Gastroesophageal sphincter (tissue), 3 donors: ENCODE data around the gene MAMSTR.

Experiments used
- EP300 ChIP-seq: sonication (generic); formaldehyde crosslinking; IDR thresholded peaks from one replicate; pipeline ENCODE4 v1.6.1; 2017; ENCODE audit warnings: antibody characterized with exemption, mild to moderate bottlenecking
- POLR2A ChIP-seq, 2 donors: fragments of 450-650 bp; IDR thresholded peaks; one replicate each; pipeline ENCODE4 v1.6.1; 2017; ENCODE audit warnings: antibody characterized with exemption in 2 of 2, mild to moderate bottlenecking in 2 of 2, moderate library complexity in 1 of 2
- TF ChIP-seq, protein P1 (sequence below), 4 experiments: fragments of 200-600 bp in 2 of 4; fragments of 450-650 bp in 2 of 4; sonication (generic) in 1 of 4; IDR thresholded peaks; one replicate each; pipeline ENCODE4 v1.5.1; 2017 to 2019; ENCODE audit warnings: antibody characterized with exemption in 4 of 4, mild to moderate bottlenecking in 2 of 4, moderate library complexity in 2 of 4

DNA sequence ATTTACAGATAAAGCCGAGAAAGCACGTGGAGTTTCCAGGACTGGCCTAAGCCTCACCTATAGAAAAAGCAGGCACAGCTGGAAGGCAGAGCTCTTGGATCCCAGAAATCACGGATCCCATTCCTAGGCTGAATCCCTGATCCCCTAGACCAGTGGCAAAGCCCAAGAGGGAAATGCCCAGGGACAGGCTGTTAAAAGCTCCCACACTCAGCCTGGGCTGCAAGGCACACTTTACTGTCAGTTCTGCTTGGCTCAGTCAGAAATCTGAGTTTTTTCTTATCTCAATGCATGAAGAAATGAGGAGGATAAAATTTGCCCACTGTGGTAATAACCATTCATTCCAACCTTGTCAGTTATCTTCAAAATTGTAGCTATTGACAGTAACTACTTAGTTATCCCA is 31.7 kb downstream of the MAMSTR start:
- TF ChIP-seq POLR2A (IDR thresholded peaks at IDR 0.05) (no peak), EP300 (no peak)
- TF ChIP-seq, protein P1, sequence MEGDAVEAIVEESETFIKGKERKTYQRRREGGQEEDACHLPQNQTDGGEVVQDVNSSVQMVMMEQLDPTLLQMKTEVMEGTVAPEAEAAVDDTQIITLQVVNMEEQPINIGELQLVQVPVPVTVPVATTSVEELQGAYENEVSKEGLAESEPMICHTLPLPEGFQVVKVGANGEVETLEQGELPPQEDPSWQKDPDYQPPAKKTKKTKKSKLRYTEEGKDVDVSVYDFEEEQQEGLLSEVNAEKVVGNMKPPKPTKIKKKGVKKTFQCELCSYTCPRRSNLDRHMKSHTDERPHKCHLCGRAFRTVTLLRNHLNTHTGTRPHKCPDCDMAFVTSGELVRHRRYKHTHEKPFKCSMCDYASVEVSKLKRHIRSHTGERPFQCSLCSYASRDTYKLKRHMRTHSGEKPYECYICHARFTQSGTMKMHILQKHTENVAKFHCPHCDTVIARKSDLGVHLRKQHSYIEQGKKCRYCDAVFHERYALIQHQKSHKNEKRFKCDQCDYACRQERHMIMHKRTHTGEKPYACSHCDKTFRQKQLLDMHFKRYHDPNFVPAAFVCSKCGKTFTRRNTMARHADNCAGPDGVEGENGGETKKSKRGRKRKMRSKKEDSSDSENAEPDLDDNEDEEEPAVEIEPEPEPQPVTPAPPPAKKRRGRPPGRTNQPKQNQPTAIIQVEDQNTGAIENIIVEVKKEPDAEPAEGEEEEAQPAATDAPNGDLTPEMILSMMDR (IDR thresholded peaks at IDR 0.05), result no peak
